H54 (cell line): ENCODE measurements around the gene PCSK5.

ENCODE experiments used
- DNase-seq: peaks from one replicate; pipeline ENCODE4 v3.0.0; 2011; ENCODE audit warnings: low spot score, mixed read lengths; ENCODE audit not compliant: insufficient read length
- FAIRE-seq: peaks from 3 replicates; lab custom pipeline; 2011; peaks lifted over from hg19 to GRCh38; lab: Jason Lieb, UNC
- POLR2A ChIP-seq: IDR thresholded peaks from 2 replicates; pipeline ENCODE4 v1.6.1; 2011; ENCODE audit warnings: low read depth, mild to moderate bottlenecking, low read length

PCSK5 gene

DNA sequence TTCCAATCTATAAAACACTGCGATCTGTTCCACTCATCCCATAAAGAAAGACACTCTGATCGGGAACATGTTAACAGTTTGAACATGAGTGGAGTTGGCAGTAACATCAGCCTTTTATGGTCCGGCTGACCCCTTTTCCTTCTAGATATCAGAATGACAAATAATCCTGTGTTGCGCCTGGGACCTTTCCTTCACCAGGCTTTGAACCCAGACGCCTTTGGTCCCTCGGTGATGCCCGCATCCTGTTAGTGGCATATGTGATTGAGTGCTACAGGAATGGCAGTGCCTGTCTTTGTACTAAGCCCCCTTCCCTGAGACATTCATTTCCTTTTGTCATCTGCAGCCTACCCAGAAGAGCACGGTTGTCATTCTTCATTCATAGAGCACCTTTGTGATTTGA lies 209.0 kb downstream of the PCSK5 start:
- DNase-seq (no peak), FAIRE-seq (no peak)
- no peak for TF ChIP-seq POLR2A

DNA sequence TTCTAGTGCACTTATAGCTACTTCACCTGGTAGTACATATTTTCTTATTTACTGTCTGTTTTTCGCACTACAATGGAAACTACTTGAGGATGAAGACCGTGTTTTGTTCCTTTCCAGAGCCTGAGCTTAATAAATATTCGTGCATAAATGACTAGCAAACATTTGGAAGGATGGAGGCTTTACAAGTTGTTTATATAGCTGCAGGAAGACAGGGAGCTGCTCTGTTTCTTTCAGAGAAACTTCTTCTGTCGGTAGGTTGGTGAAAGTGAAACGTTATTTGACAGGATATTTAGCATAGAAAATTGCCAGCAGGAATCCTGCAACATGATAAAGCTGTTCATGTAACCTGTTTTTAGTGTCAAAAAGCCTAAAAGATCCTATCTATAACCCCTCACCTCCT lies 210.6 kb downstream of the PCSK5 start:
- FAIRE-seq (no peak), DNase-seq (no peak)
- no peak for TF ChIP-seq POLR2A

- no peak for FAIRE-seq
- DNase-seq = no peak
- TF ChIP-seq POLR2A = no peak
Observed at GRCh38 chr9:76101491-76101890, 211.0 kb downstream of the PCSK5 start.

DNA sequence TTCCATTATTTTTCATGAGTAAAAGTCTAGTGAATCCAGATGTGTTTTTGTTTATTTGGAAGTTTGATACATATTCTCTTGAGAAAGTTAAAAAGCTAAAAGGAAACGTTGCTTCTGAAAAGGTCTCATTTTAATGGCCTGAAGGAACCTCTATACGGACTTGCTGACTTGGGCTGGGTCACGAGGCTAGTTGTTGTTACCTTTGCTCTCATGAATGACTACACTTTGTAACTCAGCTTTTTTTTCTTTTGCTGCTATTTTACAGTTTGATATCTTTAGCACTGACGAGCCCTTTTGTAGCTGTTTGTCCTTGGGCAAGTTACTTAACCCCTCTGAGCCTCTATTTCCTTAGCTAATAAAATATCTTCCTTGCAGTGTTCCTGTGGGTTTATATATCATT lies 211.5 kb downstream of the PCSK5 start:
- TF ChIP-seq POLR2A = no peak
- FAIRE-seq = no peak
- no peak for DNase-seq

- FAIRE-seq (no peak), DNase-seq (no peak)
- no peak for TF ChIP-seq POLR2A
Observed at GRCh38 chr9:76103531-76104315, 213.2 kb downstream of the PCSK5 start.

DNA sequence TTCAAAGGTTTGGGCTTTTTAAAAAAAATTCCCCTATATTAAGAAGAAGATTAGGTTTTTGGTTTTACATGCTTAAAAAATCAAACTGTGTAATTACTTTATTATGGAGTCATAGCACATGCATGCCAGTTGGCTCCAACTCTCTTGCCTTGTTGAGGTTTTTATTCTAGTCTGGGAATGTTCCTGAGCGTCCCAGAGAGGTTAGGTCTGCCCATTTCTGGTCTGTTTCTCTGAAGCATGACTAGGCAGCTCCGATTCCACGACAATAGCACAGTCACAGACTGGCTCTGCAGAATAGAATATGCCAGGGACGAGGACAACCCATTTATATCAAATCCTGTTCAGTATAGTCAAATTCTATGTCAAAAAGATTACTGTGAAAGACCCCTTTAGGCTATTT lies 217.0 kb downstream of the PCSK5 start:
- DNase-seq = no peak
- FAIRE-seq = no peak
- TF ChIP-seq POLR2A = no peak

- TF ChIP-seq POLR2A = no peak
- DNase-seq (no peak), FAIRE-seq (no peak)
Observed at GRCh38 chr9:76109953-76110352, 219.5 kb downstream of the PCSK5 start.

GRCh38 chr9:76112151-76112550 lies 221.7 kb downstream of the PCSK5 start:
- FAIRE-seq = no peak
- TF ChIP-seq POLR2A = no peak
- no peak for DNase-seq

DNA sequence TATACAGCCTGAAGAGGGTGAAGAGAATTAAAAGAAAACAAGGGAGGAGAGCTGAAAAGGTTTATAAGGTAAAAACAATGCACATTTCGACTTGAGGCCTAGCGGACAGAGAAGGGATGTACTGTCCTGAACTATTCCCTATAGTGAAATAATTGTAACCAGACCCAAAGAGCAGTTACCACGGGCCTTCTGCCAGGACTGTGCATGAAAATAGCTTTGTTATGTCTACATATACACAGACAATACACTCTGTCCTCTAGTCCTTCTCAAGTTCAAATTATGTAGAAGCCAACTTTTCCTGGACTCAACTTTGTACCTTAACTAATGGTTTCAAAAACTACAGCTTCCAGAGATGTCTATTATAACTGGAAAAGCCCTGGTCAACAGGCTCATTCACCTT lies 223.7 kb downstream of the PCSK5 start:
- DNase-seq (no peak), FAIRE-seq (no peak)
- TF ChIP-seq POLR2A = no peak

GRCh38 chr9:76115396-76115795 lies 224.9 kb downstream of the PCSK5 start:
- no peak for TF ChIP-seq POLR2A
- FAIRE-seq (no peak), DNase-seq (no peak)

- peak; percentile 30 for FAIRE-seq
- no peak for TF ChIP-seq POLR2A
- DNase-seq = no peak
Observed at GRCh38 chr9:76115982-76116646, 225.6 kb downstream of the PCSK5 start.

DNA sequence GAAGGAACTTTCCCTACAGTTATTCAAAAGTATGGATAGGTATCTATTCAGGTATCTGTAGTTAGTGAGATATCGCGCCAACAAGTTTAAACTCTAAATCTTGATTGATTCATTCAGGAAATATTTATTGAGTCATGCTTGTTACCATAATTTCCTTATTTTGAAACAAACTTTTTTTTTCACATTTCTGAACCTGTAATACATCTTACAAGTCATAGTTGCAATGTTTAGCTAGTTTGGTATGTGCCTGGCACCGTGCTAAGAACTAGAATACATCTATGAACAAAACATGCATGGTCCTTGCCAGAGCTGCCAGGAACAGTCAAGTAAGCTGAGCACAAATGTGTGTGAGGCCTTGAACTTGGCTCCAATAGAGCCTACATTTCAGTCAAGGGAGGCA lies 226.4 kb downstream of the PCSK5 start:
- no peak for TF ChIP-seq POLR2A
- DNase-seq (no peak), FAIRE-seq (no peak)

- FAIRE-seq (no peak), DNase-seq (no peak)
- TF ChIP-seq POLR2A = no peak
Observed at GRCh38 chr9:76127637-76128036, 237.2 kb downstream of the PCSK5 start.

- DNase-seq = no peak
- FAIRE-seq = no peak
- TF ChIP-seq POLR2A = no peak
Observed at GRCh38 chr9:76135902-76136301, 245.4 kb downstream of the PCSK5 start.

DNA sequence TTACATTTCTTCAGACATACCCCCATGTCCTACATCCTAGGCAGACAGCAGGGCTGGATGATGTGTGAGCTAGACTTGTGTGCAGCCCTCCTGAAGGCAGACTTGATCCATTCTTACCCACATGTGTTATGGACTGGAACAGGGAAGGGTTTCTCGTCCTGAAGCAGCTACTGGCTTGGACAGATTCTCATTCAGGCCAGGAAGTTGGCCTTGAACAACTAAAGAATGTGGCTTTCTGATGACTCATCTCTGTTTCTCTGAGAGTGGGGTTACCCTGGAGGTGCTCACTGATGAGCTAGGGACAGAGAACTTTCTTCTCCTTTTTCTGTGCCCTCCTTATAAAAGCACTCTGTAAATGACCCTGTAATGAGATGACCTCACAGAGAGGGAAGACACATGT lies 246.5 kb downstream of the PCSK5 start:
- TF ChIP-seq POLR2A = no peak
- DNase-seq = peak; percentile 15
- FAIRE-seq = peak; percentile 96
